Ascending aorta (tissue), 2 donors: ENCODE results near the gene NRXN2. TPM values are rescaled to one million over a fixed set of nuclear protein-coding genes. Genes with fewer than 3 reads are reported as not detected.

Experiments used
- DNase-seq, 2 donors: peaks; one replicate each; pipeline ENCODE4 v3.0.0-alpha.2; 2019; ENCODE audit warnings: low spot score in 2 of 2
- H3K27ac ChIP-seq, 2 donors: fragments of 200-600 bp; sonication (generic); one replicate each; pipeline ENCODE4 v1.5.1; 2016 to 2017; ENCODE audit warnings: mild to moderate bottlenecking in 1 of 2
- H3K27me3 ChIP-seq: fragments of 200-600 bp; sonication (generic); one replicate; pipeline ENCODE4 v1.5.1; 2017
- H3K36me3 ChIP-seq, 2 donors: fragments of 200-600 bp; sonication (generic); one replicate each; pipeline ENCODE4 v1.5.1; 2016
- H3K4me1 ChIP-seq, 2 donors: fragments of 200-600 bp; sonication (generic); one replicate each; pipeline ENCODE4 v1.5.1; 2016 to 2017; ENCODE audit warnings: mild to moderate bottlenecking in 1 of 2
- H3K4me3 ChIP-seq, 2 donors: fragments of 200-600 bp; sonication (generic); one replicate each; pipeline ENCODE4 v1.5.1; 2016 to 2017; ENCODE audit warnings: mild to moderate bottlenecking in 1 of 2
- H3K9me3 ChIP-seq, 2 donors: fragments of 200-600 bp; sonication (generic); one replicate each; pipeline ENCODE4 v1.5.1; 2016
- intact Hi-C: fragments of 100-400 bp; cut with DNase I; formaldehyde crosslinking; loops from one replicate; pipeline ENCODE4 v1.15.1; 2023
- total RNA-seq: library from RNA; depleted of rRNA; stranded (reverse); fragments of >200 nt; gene quantifications from one replicate; pipeline ENCODE4 v1.1.0, GENCODE V29; 2016
- TF ChIP-seq, protein P1 (sequence below), 3 experiments: fragments of 200-600 bp in 2 of 3; fragments of 450-650 bp in 1 of 3; sonication (generic) in 2 of 3; IDR thresholded peaks; one replicate each; pipeline ENCODE4 v1.5.1; 2016 to 2019; ENCODE audit warnings: antibody characterized with exemption in 3 of 3, mild to moderate bottlenecking in 1 of 3, moderate library complexity in 1 of 3

Gene NRXN2
- total RNA-seq, 1 donor from 2014 or later: 26.0 TPM

DNA sequence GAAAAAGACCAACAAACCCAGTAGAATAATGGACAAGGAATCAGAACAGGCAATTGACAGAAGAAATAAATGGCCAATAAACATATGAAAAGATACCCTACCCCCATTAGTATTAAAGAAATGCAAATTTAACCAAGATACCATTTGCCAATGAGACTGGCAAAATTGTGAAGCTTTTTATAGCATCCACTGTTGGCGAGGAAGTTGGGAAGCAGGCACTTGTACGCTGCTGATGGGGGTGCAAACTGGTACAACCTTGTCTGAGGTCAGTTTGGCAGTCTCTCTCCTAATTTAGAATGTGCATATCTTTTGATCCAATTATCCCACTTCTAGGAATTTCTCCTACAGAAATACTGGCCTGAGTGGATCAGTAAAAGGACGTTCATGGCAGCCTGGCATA is 8.6 kb upstream of the NRXN2 start:
- no peaks in the 10 kb centered on the region for H3K27me3 ChIP-seq
- TF ChIP-seq, protein P1, sequence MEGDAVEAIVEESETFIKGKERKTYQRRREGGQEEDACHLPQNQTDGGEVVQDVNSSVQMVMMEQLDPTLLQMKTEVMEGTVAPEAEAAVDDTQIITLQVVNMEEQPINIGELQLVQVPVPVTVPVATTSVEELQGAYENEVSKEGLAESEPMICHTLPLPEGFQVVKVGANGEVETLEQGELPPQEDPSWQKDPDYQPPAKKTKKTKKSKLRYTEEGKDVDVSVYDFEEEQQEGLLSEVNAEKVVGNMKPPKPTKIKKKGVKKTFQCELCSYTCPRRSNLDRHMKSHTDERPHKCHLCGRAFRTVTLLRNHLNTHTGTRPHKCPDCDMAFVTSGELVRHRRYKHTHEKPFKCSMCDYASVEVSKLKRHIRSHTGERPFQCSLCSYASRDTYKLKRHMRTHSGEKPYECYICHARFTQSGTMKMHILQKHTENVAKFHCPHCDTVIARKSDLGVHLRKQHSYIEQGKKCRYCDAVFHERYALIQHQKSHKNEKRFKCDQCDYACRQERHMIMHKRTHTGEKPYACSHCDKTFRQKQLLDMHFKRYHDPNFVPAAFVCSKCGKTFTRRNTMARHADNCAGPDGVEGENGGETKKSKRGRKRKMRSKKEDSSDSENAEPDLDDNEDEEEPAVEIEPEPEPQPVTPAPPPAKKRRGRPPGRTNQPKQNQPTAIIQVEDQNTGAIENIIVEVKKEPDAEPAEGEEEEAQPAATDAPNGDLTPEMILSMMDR (IDR thresholded peaks at IDR 0.05): no peak
- no peak overlapping the region for H3K27ac ChIP-seq
- H3K36me3 ChIP-seq: peaks cover 37 to 65% of the 10 kb centered on the region in 2 donors
- no peaks in the 10 kb centered on the region for H3K4me1 ChIP-seq
- no peaks in the 10 kb centered on the region for H3K9me3 ChIP-seq
- intact Hi-C loops: no loop called here
- no peak overlapping the region for H3K4me3 ChIP-seq
- no peak for DNase-seq

DNA sequence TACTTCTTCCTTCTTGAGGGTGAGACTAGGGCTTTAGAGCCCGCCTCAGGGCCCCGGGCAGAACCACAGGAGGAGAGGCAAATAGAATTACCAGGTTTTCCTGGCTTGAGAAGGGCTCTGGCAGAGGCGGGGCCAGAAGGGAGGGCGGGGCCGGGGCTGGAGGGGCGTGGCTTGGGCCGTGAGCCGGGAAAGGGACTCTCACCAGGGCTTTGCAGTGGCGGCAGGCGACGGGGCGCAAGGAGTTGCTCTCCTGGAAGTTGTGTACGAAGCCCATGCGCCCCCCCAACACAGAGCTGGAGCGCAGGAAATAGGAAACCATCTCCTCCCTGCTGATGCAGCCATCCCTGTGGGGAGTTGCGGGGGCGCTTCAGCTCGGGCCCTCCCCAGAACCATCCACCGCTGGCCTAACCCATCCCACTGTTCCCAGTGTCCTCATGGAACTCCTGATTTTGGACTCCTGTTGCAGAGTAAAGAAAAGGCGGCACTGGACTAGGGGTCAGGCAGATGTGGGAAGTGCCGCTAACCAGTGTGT is 6.9 kb upstream of the NRXN2 start:
- no peak for DNase-seq
- Histone ChIP-seq H3K27ac (no peak overlapping the region), H3K36me3 (peaks cover 22 to 49% of the 10 kb centered on the region in 2 donors), H3K4me3 (no peak overlapping the region), H3K4me1 (no peaks in the 10 kb centered on the region), H3K27me3 (no peaks in the 10 kb centered on the region), H3K9me3 (no peaks in the 10 kb centered on the region)
- TF ChIP-seq, protein P1 (IDR thresholded peaks at IDR 0.05): no peak
- intact Hi-C loops: no loop called here

DNA sequence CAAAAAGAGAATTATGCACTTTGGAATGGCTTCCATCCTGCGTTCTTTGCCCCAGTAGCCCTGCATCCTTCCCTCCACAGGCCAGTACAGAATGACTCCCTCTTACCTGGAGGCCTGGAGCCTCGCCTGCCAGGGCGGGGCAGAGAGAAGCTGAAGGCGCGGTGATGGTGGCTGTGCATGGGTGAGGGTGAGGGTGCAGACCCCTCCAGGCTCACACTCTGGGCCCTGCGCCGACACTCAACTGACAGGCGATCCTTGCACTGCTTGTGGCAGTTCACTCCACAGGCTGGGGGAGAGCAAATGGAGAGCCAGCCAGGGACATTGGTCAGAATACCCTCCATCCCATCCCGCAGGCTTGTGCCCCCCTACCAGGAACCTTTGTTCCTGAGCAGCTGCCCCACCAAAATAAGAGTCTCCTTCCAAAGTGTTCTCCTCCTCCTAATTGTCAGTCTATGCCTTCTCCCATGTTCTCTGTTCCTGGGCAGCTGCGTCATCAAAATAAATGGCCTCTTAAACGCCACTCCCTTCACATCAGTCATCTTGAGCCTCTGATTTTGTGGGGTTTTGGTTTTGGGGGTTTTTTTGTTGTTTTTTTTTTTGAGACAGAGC is 5.9 kb upstream of the NRXN2 start:
- DNase-seq: no peak
- intact Hi-C loops: no loop called here
- no peaks in the 10 kb centered on the region for H3K27me3 ChIP-seq
- H3K27ac ChIP-seq: no peak overlapping the region
- no peaks in the 10 kb centered on the region for H3K9me3 ChIP-seq
- peaks cover 18 to 38% of the 10 kb centered on the region in 2 donors for H3K36me3 ChIP-seq
- TF ChIP-seq, protein P1 (IDR thresholded peaks at IDR 0.05): no peak
- H3K4me3 ChIP-seq: no peak overlapping the region
- peaks cover 0 to under 1% of the 10 kb centered on the region in 2 donors for H3K4me1 ChIP-seq

DNA sequence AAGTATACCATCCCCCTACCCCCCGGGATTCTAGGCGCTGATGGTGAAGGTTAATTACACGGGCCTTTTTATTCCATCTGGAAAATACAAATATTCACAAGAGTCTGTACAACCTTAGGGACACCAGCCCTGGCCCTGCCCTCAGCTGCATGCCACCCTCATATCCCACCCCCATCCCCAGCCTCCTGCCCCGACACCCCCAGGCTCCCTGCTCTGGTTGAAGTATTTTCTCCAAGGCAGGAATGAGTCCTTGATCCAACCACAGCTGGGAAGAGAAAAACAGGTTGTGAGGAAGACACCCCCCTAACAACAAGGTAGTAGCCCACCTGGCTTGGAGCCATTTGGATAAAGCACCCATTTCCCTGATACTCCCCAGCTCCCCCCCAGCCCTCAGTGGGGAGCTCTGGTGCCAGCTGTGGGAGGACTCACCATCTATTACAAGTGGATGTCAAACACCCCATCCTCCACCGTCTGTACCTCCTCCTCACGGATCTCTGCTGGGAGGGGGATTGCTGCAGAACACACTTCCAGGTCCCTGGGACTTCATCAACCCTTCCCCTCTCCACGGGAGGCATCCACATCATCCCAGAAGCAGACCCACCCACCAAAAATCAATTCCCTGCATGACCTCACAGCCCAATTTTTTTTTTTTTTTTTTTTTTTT is 4.0 kb upstream of the NRXN2 start:
- Histone ChIP-seq H3K27me3 (no peaks in the 10 kb centered on the region), H3K27ac (no peak overlapping the region), H3K4me1 (peaks cover 0 to 7% of the 10 kb centered on the region in 2 donors), H3K36me3 (peaks cover 13 to 26% of the 10 kb centered on the region in 2 donors), H3K4me3 (no peak overlapping the region), H3K9me3 (no peaks in the 10 kb centered on the region)
- intact Hi-C loops: no loop called here
- no peak for DNase-seq
- TF ChIP-seq, protein P1 (IDR thresholded peaks at IDR 0.05): no peak

DNA sequence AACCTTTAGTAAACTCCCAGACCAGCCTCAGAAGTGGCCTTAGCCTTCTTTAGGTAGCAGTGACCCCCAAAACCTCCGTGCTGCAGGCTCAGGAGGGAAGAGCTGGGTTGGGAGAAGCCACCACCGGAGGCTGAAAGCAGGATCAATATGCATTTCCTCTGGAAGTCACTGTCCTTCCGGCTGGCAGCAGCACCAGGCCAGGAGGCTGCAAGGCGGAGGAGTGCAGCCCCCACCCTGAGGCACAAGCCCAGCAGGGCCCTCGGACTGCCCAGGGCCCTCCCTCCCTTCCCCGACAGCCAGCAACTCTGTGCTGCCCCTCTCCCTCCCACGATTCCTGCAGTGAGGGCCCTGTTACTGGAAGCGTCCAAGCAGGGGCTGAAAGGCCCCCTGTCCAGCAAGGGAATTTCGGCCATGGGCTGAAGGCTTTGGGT is 3.2 kb upstream of the NRXN2 start:
- Histone ChIP-seq H3K9me3 (no peaks in the 10 kb centered on the region), H3K36me3 (peaks cover 12 to 19% of the 10 kb centered on the region in 2 donors), H3K4me1 (peaks cover 0 to 7% of the 10 kb centered on the region in 2 donors), H3K4me3 (no peak overlapping the region), H3K27me3 (no peaks in the 10 kb centered on the region), H3K27ac (no peak overlapping the region)
- no peak for DNase-seq
- intact Hi-C loops: no loop called here
- TF ChIP-seq, protein P1 (IDR thresholded peaks at IDR 0.05): no peak
